ENCODE results near the gene LTBP3.

- peak; percentile 75 to 84 (median 81) for TF ChIP-seq CTCF (IDR thresholded peaks at IDR 0.05 in 2 of 3, conservative IDR thresholded peaks at IDR 0.05 in 1 of 3; ENCODE audit: insufficient read depth in 2 of 3, low read depth in 1 of 3, low read length in 3 of 3)
- TF ChIP-seq MEF2A (IDR thresholded peaks at IDR 0.05; ENCODE audit: control insufficient read depth, low read depth, low read length) = no peak
- TF ChIP-seq MXI1 (IDR thresholded peaks at IDR 0.05; ENCODE audit: low read depth, low read length) = no peak
- no peak for TF ChIP-seq NRF1 (conservative IDR thresholded peaks at IDR 0.05 in 1 of 2, IDR thresholded peaks at IDR 0.05 in 1 of 2)
- TF ChIP-seq DLX4 (CRISPR knock-in tag; IDR thresholded peaks at IDR 0.05) = no peak
- TF ChIP-seq HMGXB4 (CRISPR knock-in tag; IDR thresholded peaks at IDR 0.05) = no peak
- TF ChIP-seq MGA (IDR thresholded peaks at IDR 0.05) = no peak
These were observed 13.8 kb upstream of the LTBP3 start for GRCh38 chr11:65571940-65572339.
